ENCODE measurements around the gene TMEM35A. TPM values are rescaled to one million over a fixed set of nuclear protein-coding genes. Genes with fewer than 3 reads are reported as not detected.

The TMEM35A gene, protein sequence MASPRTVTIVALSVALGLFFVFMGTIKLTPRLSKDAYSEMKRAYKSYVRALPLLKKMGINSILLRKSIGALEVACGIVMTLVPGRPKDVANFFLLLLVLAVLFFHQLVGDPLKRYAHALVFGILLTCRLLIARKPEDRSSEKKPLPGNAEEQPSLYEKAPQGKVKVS
- polyA plus RNA-seq (2011; rRNA removed) (0.05 TPM in 1 of 2 replicates, not detected in the other), polyA plus RNA-seq (2017; fragmentation: RNase III; extraction: RNeasy Plus Mini Kit Qiagen cat#74134 plus additional on column Dnase treatment) (not detected in 3 replicates), polyA minus RNA-seq (2011; rRNA and poly(A)+ RNA removed) (not detected in 2 replicates)
- 0.01 TPM in 1 of 2 replicates, not detected in the other for polyA plus RNA-seq (2012; cell fraction: cytosol; rRNA removed)
- not detected in 2 replicates for polyA plus RNA-seq (2012; cell fraction: nucleus; rRNA removed)

DNA sequence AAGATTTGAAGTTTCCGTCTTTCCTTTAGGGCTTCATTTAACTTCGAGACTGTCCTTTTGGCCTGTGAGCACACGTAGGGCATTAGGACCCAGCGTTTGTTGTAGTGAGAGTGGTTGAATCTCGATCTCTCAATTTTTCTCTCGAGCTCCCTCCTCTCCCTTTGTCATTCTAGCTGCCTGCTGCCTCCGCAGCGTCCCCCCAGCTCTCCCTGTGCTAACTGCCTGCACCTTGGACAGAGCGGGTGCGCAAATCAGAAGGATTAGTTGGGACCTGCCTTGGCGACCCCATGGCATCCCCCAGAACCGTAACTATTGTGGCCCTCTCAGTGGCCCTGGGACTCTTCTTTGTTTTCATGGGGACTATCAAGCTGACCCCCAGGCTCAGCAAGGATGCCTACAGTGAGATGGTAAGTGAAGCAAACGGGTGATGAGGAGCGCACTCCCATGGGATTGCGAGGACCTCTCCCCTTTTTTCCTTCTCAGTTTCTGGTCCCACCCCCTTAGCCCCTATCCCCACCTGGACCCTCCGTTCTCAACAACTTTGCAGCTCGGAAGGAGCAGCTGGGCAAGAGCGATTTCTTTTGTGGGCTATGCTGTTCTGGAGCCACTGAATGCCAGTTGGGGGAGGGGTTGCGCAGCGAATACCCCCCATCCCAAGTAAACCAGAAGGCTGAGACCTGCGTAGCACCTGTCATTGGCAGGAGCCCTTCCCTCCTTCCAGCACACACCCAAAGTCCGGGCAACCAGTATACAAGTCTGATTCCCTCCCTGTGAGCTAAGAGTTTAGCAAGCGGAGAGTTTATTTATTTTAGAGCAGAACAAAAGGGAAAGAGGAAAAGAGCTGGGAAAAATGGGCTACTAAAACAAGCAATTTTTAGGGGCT lies at the start of gene TMEM35A:
TSS of gene TMEM35A (plus strand) at position 164 of the 883 bp plus-strand sequence. CDS start at position 288, 124 bp downstream.
- Histone ChIP-seq H3K4me1 (no peaks in the 10 kb centered on the region), H3K4me2 (no peak within 1 kb of the TSS), H3K4me3 (no peak within 1 kb of the TSS), H3K27ac (no peak within 1 kb of the TSS), H3K9me3 (no peaks in the 10 kb centered on the region)
- 60% methylated on average over 22 of the region's 23 CpGs for WGBS (ENCODE audit: missing lambda C conversion rate)
- ChIA-PET POLR2A (no interaction called here), CTCF (no interaction called here)
- ATAC-seq (no peak), DNase-seq (ENCODE audit: low read depth in 1 of 2, low spot score in 1 of 2) (no peak), FAIRE-seq (no peak)
- no peak for TF ChIP-seq ZNF302 (CRISPR knock-in tag; IDR thresholded peaks at IDR 0.05)
- no peak for TF ChIP-seq NPAS2 (CRISPR knock-in tag; IDR thresholded peaks at IDR 0.05; ENCODE audit: borderline replicate concordance)
- TF ChIP-seq CHD2 (IDR thresholded peaks at IDR 0.05; ENCODE audit: low read length, partially characterized antibody), result no peak
- no peak for TF ChIP-seq ZC3H11A (IDR thresholded peaks at IDR 0.05)
- TF ChIP-seq ELK1 (IDR thresholded peaks at IDR 0.05; ENCODE audit: low read depth, low read length), result no peak
- no peak for TF ChIP-seq JUNB (IDR thresholded peaks at IDR 0.05)
- TF ChIP-seq HEYL (CRISPR knock-in tag; IDR thresholded peaks at IDR 0.05), result no peak
- TF ChIP-seq, protein P1, sequence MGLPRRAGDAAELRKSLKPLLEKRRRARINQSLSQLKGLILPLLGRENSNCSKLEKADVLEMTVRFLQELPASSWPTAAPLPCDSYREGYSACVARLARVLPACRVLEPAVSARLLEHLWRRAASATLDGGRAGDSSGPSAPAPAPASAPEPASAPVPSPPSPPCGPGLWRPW (IDR thresholded peaks at IDR 0.05), result no peak
- no peak for TF ChIP-seq SREBF2 (IDR thresholded peaks at IDR 0.05)
- TF ChIP-seq HOXA7 (CRISPR knock-in tag; IDR thresholded peaks at IDR 0.05), result no peak
- no peak for TF ChIP-seq TP53 (CRISPR knock-in tag; IDR thresholded peaks at IDR 0.05)
- TF ChIP-seq EHF (CRISPR knock-in tag; IDR thresholded peaks at IDR 0.05), result no peak
- TF ChIP-seq REST (IDR thresholded peaks at IDR 0.05), result no peak
- TF ChIP-seq FOXS1 (CRISPR knock-in tag; IDR thresholded peaks at IDR 0.05), result no peak
- no peak for TF ChIP-seq PBX3 (IDR thresholded peaks at IDR 0.05)
- TF ChIP-seq NR3C1 (IDR thresholded peaks at IDR 0.05), result no peak
- TF ChIP-seq BHLHE40 (IDR thresholded peaks at IDR 0.05; ENCODE audit: low read depth, low read length), result no peak
- no peak for TF ChIP-seq HOXB13 (CRISPR knock-in tag; IDR thresholded peaks at IDR 0.05; ENCODE audit: low read depth)
- TF ChIP-seq FOSB (CRISPR knock-in tag; IDR thresholded peaks at IDR 0.05), result no peak

GRCh38 chrX:101029665-101030064 lies 49.0 kb upstream of the TMEM35A start:
- H3K9me3 ChIP-seq, result no peaks in the 10 kb centered on the region
- H3K4me1 ChIP-seq, result no peaks in the 10 kb centered on the region
- no peak overlapping the region for H3K27ac ChIP-seq
- no peak for TF ChIP-seq NFE2L2 (conservative IDR thresholded peaks at IDR 0.05; ENCODE audit: low read length)
- no peak for TF ChIP-seq KDM5A (IDR thresholded peaks at IDR 0.05)
- no peak for TF ChIP-seq RCOR1 (IDR thresholded peaks at IDR 0.05; ENCODE audit: low read depth, low read length)
- no peak for TF ChIP-seq EHMT2 (IDR thresholded peaks at IDR 0.05; ENCODE audit: low read depth)
- no peak for ATAC-seq
- POLR2A ChIA-PET, result no interaction called here
- FAIRE-seq, result no peak
- no peak overlapping the region for H3K4me2 ChIP-seq
- DNase-seq (ENCODE audit: low read depth in 1 of 2, low spot score in 1 of 2), result no peak
- H3K4me3 ChIP-seq, result no peak overlapping the region
- CTCF ChIA-PET, result no interaction called here
- whole genome bisulfite sequencing (ENCODE audit: missing lambda C conversion rate), result 88% methylated on average over 1 of the region's 1 CpG

Measured in A549 (cell line).